Duodenal mucosa (tissue), 2 donors: ENCODE results near the gene MTO1.
"Not testable (repeated sequence)": the region's sequence is repeated elsewhere in the genome, so short reads cannot be mapped to it uniquely, and the experiment has no call there.

Experiments used
- H3K27ac ChIP-seq: one replicate; pipeline ENCODE4 v1.7.0; 2013; ENCODE audit warnings: low read depth, low read length
- H3K27me3 ChIP-seq, 2 donors: one replicate each; pipeline ENCODE4 v1.7.0; 2013; ENCODE audit warnings: low read length in 2 of 2, control low read depth in 1 of 2; ENCODE audit not compliant: insufficient read depth in 2 of 2, control insufficient read depth in 1 of 2
- H3K36me3 ChIP-seq, 2 donors: one replicate each; pipeline ENCODE4 v1.7.0; 2013; ENCODE audit warnings: low read length in 2 of 2, control low read depth in 1 of 2; ENCODE audit not compliant: insufficient read depth in 2 of 2, control insufficient read depth in 1 of 2
- H3K4me1 ChIP-seq, 2 donors: one replicate each; pipeline ENCODE4 v1.7.0; 2013; ENCODE audit warnings: low read length in 2 of 2, control low read depth in 1 of 2; ENCODE audit not compliant: insufficient read depth in 2 of 2, control insufficient read depth in 1 of 2
- H3K4me3 ChIP-seq, 2 donors: one replicate each; pipeline ENCODE4 v1.7.0; 2013; ENCODE audit warnings: low read length in 2 of 2, low read depth in 1 of 2
- H3K9ac ChIP-seq, 2 donors: one replicate each; pipeline ENCODE4 v1.7.0; 2013; ENCODE audit warnings: low read length in 2 of 2, low read depth in 1 of 2
- H3K9me3 ChIP-seq, 2 donors: one replicate each; pipeline ENCODE4 v1.7.0; 2013; ENCODE audit warnings: low read length in 2 of 2, control low read depth in 1 of 2; ENCODE audit not compliant: control insufficient read depth in 1 of 2

Gene MTO1

GRCh38 chr6:73551115-73551514 is 89.6 kb downstream of the MTO1 start:
- not testable (repeated sequence) for H3K4me1 ChIP-seq, H3K36me3 ChIP-seq, H3K4me3 ChIP-seq, H3K27ac ChIP-seq, H3K27me3 ChIP-seq, H3K9ac ChIP-seq, H3K9me3 ChIP-seq

GRCh38 chr6:73555380-73555949 is 93.9 kb downstream of the MTO1 start:
- H3K36me3 ChIP-seq, H3K27ac ChIP-seq, H3K4me1 ChIP-seq, H3K27me3 ChIP-seq, H3K9ac ChIP-seq, H3K4me3 ChIP-seq, H3K9me3 ChIP-seq: not testable (repeated sequence)

- no peaks in the 10 kb centered on the region for H3K27me3 ChIP-seq
- H3K36me3 ChIP-seq = no peaks in the 10 kb centered on the region
- H3K4me1 ChIP-seq = peaks cover 3 to 4% of the 10 kb centered on the region in 2 donors
- no peak overlapping the region for H3K27ac ChIP-seq
- H3K9ac ChIP-seq = no peak overlapping the region
- H3K4me3 ChIP-seq = no peak overlapping the region
- no peaks in the 10 kb centered on the region for H3K9me3 ChIP-seq
Measured at GRCh38 chr6:73556836-73557235, 95.3 kb downstream of the MTO1 start.
